Fibroblast of lung (primary cell): Measurements from ENCODE around the gene PTTG2.

ENCODE experiments used
- CTCF ChIP-seq, 2 donors: IDR thresholded peaks in 1 of 2; conservative IDR thresholded peaks in 1 of 2; 1 replicate in 1 of 2; 2 replicates in 1 of 2; pipeline ENCODE4 v1.5.1; 2011 to 2012; ENCODE audit warnings: low read length in 2 of 2, control low read depth in 1 of 2, inconsistent platforms in 1 of 2, low read depth in 1 of 2, mild to moderate bottlenecking in 1 of 2
- EZH2 ChIP-seq: IDR thresholded peaks from 2 replicates; pipeline ENCODE4 v1.5.1; 2012; ENCODE audit warnings: low read length, control low read depth, mild to moderate bottlenecking; ENCODE audit errors: missing control alignments

GRCh38 chr4:37956941-37957340 lies 3.3 kb upstream of the PTTG2 start:
- TF ChIP-seq EZH2: no peak
- no peak for TF ChIP-seq CTCF (conservative IDR thresholded peaks at IDR 0.05 in 1 of 2, IDR thresholded peaks at IDR 0.05 in 1 of 2; ENCODE audit: low read depth in 1 of 2, low read length in 2 of 2)
